Esophagus mucosa (tissue), 1 donor: Measurements from ENCODE around the gene UTP20. TPM values are rescaled to one million over a fixed set of nuclear protein-coding genes. Genes with fewer than 3 reads are reported as not detected.
"Not testable (repeated sequence)": the region's sequence is repeated elsewhere in the genome, so short reads cannot be mapped to it uniquely, and the experiment has no call there.

Source experiments
- ATAC-seq: fragments of 200-7000 bp; cut with Tn5 transposase; one replicate; pipeline ENCODE4 v1.9.1; 2020
- total RNA-seq: library from RNA; stranded (reverse); gene quantifications from one replicate; pipeline ENCODE4 v1.2.4, GENCODE V29; 2023
- donor health status: DM: yes; HTN: yes; CAD: no.

Gene UTP20
- total RNA-seq, 1 donor from 2014 or later = 11.5 TPM

- ATAC-seq = no peak
Measured at GRCh38 chr12:101327546-101327945, 47.6 kb downstream of the UTP20 start.

GRCh38 chr12:101328917-101329316 lies 49.0 kb downstream of the UTP20 start:
- no peak for ATAC-seq

DNA sequence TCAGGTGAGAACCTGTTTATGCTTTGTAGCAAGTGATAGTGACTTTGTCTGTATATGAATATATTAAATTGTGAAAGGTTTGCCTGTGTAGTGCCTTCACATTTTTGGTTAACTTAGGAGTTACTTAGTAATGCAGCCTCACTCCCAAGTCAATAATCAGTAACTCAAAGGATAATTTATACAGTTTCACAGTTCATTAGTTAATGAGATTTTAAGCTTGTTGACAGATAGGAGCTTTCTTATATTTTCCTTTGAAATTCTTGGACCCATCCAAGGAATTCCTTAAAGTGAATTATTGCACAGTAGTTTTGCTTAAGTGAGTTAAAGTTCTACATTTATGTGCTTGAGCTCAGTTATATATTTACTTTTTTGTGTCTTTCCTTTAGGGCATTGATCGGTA lies 50.7 kb downstream of the UTP20 start:
- no peak for ATAC-seq

GRCh38 chr12:101336437-101336836 lies 56.5 kb downstream of the UTP20 start:
- ATAC-seq = no peak

GRCh38 chr12:101338087-101338486 lies 58.2 kb downstream of the UTP20 start:
- no peak for ATAC-seq

DNA sequence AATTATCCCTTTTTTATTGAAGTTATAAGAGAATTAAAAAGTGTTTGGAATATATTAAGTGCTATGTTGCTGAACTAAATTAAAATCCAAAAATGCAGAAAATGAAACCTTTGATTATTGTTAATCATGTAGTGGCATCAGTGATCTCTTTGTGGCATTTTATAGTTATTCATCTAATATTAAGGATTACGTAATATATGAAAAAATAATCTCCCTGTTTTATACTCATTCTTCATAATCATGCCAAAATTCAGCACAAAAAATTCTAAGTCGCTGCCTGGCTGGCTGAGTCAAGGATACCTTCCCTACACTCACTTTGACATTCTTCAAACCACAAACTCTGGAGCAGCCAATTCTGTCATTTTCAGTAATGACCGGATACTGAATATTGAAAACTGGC lies 64.0 kb downstream of the UTP20 start:
- ATAC-seq = no peak

- ATAC-seq = no peak
Measured at GRCh38 chr12:101351682-101352081, 71.8 kb downstream of the UTP20 start.

- ATAC-seq = no peak
Measured at GRCh38 chr12:101356794-101357193, 76.9 kb downstream of the UTP20 start.

DNA sequence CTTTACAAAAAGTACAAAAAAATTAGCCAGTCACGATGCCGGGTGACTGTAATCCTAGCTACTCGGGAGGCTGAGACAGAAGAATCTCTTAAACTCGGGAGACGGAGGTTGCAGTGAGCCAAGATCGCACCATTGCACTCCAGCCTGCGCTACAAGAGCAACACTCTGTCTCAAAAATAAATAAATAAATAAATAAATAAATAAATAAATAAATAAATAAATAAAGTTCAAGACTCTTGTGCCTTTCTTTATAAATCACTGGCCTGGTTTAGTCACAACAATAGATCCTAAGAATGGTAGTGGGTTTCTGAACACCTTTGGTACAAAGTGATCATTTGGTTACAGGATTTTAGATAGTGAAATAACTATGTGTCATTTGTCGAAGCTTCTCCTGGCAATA lies 81.5 kb downstream of the UTP20 start:
- no peak for ATAC-seq

DNA sequence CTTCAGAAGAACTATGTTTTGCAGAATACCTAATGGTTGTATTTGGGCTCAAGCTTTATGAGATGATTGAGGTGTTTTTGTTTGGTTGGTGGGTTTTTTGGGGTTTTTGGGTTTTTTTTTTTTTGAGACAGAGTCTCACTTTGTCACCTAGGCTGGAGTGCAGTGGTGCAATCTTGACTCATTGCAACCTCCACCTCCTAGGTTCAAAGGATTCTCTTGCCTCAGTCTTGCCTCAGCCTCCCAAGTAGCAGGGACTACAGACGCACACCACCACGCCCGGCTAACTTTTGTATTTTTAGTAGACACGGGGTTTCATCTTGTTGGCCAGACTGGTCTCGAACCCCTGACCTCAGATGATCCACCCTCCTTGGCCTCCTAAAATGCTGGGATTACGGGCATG lies 88.1 kb downstream of the UTP20 start:
- no peak for ATAC-seq

DNA sequence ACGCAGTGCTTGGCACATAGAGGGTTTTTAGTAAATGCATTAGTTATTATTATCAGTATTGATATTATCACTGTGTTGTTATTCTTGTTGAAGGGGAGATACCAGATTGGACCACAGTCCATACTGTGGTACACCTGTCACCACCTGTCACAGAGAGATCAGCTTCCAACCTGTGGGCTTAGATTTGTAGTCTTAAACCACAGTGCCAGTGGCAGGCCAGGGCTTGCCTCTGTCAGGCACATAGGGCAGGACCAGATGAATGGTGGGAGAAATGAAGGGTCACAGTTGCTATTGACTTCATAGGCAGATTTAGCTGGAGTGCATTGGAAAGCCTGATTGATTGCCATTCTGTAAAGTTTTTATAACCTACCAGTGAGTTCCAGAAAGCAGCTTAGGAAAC lies 92.5 kb downstream of the UTP20 start:
- no peak for ATAC-seq

- ATAC-seq = no peak
Measured at GRCh38 chr12:101375573-101375972, 95.7 kb downstream of the UTP20 start.

DNA sequence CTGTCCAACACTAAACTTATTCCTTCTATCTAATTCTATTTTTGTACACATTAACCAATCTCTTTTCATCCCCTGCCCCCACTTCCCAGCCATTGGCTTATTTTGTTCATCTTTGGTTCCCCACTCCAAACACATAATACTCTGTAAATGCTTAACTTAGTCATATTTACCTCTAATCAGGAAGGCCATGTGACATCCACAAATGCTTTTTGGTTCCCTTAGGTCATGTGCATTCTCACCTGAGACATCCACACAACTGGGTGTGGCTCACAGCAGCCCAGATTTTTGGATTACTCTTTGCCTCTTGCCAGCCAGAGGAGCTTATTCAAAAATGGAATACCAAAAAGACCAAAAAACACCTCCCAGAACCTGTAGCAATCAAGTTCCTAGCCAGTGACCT lies 99.2 kb downstream of the UTP20 start:
- no peak for ATAC-seq

DNA sequence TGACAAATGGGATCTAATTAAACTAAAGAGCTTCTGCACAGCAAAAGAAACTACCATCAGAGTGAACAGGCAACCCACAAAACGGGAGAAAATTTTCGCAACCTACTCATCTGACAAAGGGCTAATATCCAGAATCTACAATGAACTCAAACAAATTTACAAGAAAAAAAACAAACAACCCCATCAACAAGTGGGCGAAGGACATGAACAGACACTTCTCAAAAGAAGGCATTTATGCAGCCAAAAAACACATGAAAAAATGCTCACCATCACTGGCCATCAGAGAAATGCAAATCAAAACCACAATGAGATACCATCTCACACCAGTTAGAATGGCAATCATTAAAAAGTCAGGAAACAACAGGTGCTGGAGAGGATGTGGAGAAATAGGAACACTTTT lies 111.3 kb downstream of the UTP20 start:
- not testable (repeated sequence) for ATAC-seq

- no peak for ATAC-seq
Measured at GRCh38 chr12:101407049-101407435, 127.1 kb downstream of the UTP20 start.

DNA sequence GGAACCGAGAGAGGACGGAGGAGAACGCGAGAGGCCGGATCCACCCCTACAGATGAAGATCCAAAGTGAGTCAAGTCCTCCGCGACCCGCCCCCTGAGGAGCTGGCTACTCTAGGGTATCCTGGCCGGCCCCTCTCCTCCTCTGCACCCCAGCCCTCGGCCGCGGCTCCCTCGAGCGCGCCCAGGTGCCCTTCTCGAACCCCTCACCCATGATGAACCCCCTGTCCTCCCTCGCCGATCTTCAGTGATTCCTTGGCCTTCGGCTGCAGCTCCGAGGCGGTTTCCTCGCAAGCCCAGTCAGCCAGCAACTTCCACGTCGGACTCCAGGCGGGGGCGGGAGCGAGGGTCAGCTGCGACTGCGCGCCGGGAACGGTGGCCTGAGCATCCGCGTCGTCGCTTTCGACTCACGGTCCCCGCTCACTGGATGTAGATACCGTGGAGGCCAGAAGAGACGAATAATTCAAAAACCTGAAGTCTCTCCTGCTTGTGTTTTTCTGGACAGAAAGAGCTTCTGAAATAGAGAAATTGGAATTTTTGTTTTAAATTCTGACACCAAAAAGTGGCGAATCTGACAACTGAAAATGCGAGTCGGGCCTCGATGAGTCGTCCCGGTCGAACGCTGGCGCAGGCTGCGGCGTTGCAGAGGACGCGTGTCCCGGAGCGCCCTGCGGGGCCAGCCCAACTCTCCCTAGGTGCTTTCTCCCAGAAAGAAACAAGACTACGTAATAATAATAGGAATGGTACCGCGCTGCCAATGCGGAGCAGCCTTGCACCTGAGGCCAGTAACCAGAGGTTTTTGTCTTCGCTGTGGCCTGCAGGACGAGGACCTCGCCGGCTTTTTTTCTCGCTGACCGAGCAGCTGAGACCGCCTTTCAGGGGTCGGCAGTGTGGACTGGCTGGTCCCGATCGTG lies 127.8 kb downstream of the UTP20 start, which contains the start of gene ARL1:
Gene ARL1, minus strand, starts transcription at position 337 of the 910 bp plus-strand sequence. Its CDS starts 127 bp downstream, at position 210.
- peak; percentile 89 for ATAC-seq

GRCh38 chr12:101410169-101410568 lies 130.3 kb downstream of the UTP20 start:
- not testable (repeated sequence) for ATAC-seq

DNA sequence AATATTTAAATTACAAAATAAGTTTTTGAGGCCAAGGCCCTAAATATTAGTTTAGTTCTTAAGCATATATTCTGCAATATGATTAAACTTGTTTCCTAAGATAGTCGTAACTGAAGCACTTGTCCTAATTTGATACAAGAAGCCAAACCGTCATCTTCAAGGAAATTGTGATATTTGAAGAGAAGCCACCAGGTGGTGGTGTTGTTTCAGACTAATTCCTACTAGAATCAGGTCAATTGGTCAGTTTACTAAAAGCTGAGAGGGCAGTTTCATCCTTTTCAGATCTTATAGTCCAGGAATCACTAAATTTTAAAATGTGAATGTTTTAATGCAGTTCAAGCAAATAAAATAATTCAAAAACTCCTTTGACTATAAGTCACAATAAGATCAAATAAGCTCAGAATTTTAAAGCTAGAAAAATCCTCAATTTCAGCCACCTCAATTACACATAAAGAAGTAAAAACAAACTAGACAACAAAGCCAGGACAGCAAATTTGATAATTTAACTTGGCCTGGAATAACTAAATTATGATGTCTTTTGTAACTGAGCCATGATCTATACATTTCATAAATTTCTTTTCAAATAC lies 134.7 kb downstream of the UTP20 start:
- peak; percentile 32 for ATAC-seq

GRCh38 chr12:101415228-101415627 lies 135.3 kb downstream of the UTP20 start:
- no peak for ATAC-seq

- not testable (repeated sequence) for ATAC-seq
Measured at GRCh38 chr12:101422066-101422465, 142.2 kb downstream of the UTP20 start.

GRCh38 chr12:101424620-101425019 lies 144.7 kb downstream of the UTP20 start:
- no peak for ATAC-seq

GRCh38 chr12:101430456-101430855 lies 150.6 kb downstream of the UTP20 start:
- no peak for ATAC-seq

GRCh38 chr12:101436136-101436535 lies 156.2 kb downstream of the UTP20 start:
- ATAC-seq = peak; percentile 78
